Ishikawa (cell line): ENCODE data around the gene SVEP1.

Experiments used
- CREB1 ChIP-seq: IDR thresholded peaks from 2 replicates; pipeline ENCODE4 v1.6.1; 2012; ENCODE audit warnings: low read depth
- FOXM1 ChIP-seq: IDR thresholded peaks from 2 replicates; pipeline ENCODE4 v1.6.1; 2012; ENCODE audit warnings: low read depth, borderline replicate concordance
- MAX ChIP-seq: IDR thresholded peaks from 2 replicates; pipeline ENCODE4 v1.6.1; 2012
- RAD21 ChIP-seq: IDR thresholded peaks from 2 replicates; pipeline ENCODE4 v1.6.1; 2012; ENCODE audit warnings: low read depth
- REST ChIP-seq: IDR thresholded peaks from 2 replicates; pipeline ENCODE4 v1.6.1; 2012; ENCODE audit warnings: low read depth, mild to moderate bottlenecking
- TAF1 ChIP-seq: IDR thresholded peaks from 2 replicates; pipeline ENCODE4 v1.6.1; 2012; ENCODE audit warnings: low read depth, mild to moderate bottlenecking
- TCF12 ChIP-seq: IDR thresholded peaks from 2 replicates; pipeline ENCODE4 v1.6.1; 2012; ENCODE audit warnings: low read depth
- TEAD4 ChIP-seq: IDR thresholded peaks from 2 replicates; pipeline ENCODE4 v1.6.1; 2012
- YY1 ChIP-seq: IDR thresholded peaks from 2 replicates; pipeline ENCODE4 v1.6.1; 2012; ENCODE audit warnings: low read depth

GRCh38 chr9:110440172-110440571, 139.4 kb downstream of the SVEP1 start:
- TF ChIP-seq TEAD4 (no peak), TAF1 (no peak), RAD21 (no peak), MAX (no peak), REST (no peak), CREB1 (no peak), TCF12 (no peak), FOXM1 (no peak), YY1 (no peak)
